HG02763 (cell line): ENCODE data around the gene SLC35B2.

Source experiments
- ATAC-seq: cut with Tn5 transposase; IDR thresholded peaks from one replicate; pipeline ENCODE4 v1.9.1; 2021; ENCODE audit warnings: mild to moderate bottlenecking, moderate library complexity; ENCODE audit not compliant: unreplicated experiment

The SLC35B2 gene

DNA sequence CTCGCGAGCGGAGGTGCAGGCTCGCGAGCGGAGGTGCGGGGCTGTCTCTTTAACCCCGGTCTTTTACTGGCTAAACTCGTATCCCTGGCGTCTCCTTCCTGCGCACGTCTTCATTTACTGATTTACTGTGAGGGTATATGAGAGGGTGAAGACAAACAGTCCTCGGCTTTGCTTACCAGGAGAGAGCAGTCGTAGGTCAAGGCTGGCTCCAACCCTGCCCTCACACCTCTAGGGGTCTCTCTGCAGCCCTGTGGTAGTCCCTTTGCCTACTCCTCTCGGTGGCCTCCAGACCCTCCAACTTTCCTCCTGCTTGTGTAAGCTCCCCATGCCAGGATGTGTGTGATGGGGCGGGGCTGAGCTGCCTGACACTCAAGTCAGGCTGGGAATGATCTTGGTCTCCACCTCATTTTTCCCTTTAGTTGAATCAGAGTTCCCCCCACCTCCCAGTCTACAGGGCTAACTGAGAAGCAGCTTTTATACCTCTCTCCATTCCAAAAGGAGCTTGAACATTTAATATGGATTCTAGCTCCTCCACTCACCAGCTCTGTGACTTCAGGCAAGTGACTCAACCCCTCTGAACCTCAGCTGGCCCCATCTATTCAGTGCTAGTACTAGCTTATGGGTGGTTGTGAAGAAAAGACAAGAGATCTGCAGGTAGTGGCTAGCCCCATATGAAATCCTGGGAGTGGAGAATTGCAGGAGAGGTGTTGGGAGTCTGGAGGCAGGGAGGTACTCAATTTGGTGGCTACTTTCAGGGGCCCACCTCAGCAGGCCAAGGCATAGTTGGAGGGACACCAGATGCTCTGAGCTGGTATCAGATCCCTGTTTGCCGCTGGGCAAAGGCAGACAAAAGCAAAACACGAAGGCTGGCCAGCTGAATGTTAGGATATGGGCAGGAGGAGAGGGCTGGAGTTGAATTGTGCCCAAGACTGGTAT, 33.0 kb downstream of the SLC35B2 start:
- ATAC-seq: no peak

GRCh38 chr6:44223319-44224028, 33.9 kb downstream of the SLC35B2 start, which contains the start of gene SLC29A1:
SLC29A1 (plus strand) TSS chr6:44223595; CDS start chr6:44227314, 3,719 bp downstream.
- peak; percentile 45 for ATAC-seq

DNA sequence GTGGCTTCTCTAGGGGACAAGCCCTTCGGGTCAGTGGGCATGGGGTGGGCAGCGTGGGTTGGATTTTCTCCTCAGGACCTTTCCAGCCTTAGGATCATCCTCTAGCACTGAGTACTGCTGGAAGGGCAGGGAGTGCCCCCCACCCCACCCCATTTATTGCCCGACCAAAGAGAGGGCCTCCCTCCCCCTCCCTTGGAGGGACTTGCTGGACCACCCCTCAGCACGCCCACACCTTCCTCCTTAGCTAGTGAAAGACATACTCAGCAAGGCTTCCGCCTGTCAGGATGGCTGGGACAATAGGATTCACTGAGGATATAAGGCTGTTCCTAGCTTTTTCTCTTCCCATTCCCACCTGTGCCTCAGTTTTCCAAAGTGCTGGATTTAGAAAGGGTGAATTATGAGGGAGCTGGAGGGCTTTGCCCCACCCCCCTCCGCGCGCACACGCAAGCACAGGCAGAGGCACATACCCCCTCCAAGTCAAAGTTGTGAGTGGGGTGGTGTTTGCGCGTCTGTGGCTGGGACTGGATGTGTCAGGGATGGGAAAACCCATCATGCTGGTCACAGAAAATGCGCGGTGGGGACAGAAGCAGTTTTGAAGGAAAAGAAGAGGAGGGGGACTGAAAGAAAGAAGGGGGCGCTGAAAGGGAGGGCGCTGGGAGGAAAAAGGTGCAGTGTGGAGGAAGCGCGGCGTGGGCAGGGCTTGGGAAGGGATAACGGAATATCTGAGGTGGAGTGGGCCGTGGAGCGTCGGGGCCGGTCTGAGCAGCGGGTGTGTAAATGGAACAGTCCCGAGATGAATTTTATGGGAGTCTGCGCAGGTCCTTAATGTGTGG, 34.6 kb downstream of the SLC35B2 start:
- ATAC-seq: no peak

GRCh38 chr6:44221961-44222335, 35.4 kb downstream of the SLC35B2 start:
- no peak for ATAC-seq

GRCh38 chr6:44221291-44221960, 35.9 kb downstream of the SLC35B2 start:
- peak; percentile 35 for ATAC-seq

- ATAC-seq: no peak
Measured at GRCh38 chr6:44220913-44221290, 36.4 kb downstream of the SLC35B2 start.

- ATAC-seq: no peak
Measured at GRCh38 chr6:44219815-44220784, 37.2 kb downstream of the SLC35B2 start.

DNA sequence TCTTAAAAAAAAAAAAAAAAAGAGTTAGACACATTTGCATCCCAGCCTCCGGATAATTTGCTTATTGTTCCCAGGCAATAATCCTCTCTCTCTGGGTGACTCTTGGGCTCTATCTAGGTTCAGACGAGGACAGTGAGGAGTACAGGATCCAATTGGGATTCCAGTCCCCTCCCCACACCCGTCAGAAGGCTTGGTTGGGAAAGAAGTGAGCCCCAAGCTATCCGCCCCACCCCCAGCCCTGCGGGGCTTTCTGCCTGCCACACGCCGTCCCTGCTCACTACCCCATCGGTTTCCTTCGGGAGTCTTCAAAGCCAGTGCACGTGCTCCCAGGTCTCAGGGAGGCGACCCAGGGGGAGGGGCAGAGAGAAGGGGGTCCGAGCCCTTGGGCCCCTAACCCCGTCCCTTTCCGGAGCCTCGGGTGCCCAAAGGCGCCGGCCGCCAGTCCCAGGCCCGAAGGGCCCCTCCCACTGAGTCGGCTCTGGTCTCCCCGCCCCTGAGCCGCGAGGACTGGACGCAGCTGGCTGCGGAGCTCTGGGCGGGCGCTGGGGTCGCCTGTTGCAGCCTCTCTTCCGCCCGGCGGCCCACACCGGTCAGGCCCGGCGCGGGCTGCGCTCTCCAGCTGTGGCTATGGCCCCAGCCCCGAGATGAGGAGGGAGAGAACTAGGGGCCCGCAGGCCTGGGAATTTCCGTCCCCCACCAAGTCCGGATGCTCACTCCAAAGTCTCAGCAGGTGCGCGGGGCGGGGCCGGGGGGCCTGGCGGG, 38.1 kb downstream of the SLC35B2 start:
- peak; percentile 52 for ATAC-seq

- ATAC-seq: no peak
Measured at GRCh38 chr6:44217332-44218143, 39.8 kb downstream of the SLC35B2 start.

GRCh38 chr6:44216677-44217331, 40.5 kb downstream of the SLC35B2 start, which contains the start of gene MYMX:
MYMX (plus strand) TSS chr6:44216926; CDS start chr6:44217472, 546 bp downstream.
- ATAC-seq: no peak

DNA sequence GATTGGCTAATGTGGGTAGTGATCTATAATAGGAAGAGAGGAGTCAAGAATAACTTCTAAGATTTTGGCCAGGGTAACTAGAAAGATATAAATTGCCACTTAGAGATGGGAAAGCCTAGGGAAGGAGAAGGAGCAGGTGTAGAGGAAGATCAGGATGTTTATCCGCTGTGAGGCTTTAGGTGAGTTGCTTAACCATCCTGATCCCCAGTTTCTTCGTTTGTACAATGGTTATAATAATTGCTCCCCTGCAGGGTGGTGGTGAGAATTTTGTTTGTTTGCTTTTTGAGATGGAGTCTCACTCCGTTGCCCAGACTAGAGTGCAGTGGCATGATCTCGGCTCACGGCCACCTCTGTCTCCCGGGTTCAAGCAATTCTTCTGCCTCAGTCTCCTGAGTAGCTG, 43.0 kb downstream of the SLC35B2 start:
- ATAC-seq: no peak

- no peak for ATAC-seq
Measured at GRCh38 chr6:44211284-44211683, 46.0 kb downstream of the SLC35B2 start.

- ATAC-seq: no peak
Measured at GRCh38 chr6:44207966-44208365, 49.4 kb downstream of the SLC35B2 start.
